Measurements from ENCODE around the gene MAN2C1. TPM values are rescaled to one million over a fixed set of nuclear protein-coding genes. Genes with fewer than 3 reads are reported as not detected.
A peak's percentile ranks its signal among the peaks of the same experiment; 100 is the strongest.

Gene MAN2C1
- total RNA-seq, 1 donor from 2014 or later: 252 TPM

DNA sequence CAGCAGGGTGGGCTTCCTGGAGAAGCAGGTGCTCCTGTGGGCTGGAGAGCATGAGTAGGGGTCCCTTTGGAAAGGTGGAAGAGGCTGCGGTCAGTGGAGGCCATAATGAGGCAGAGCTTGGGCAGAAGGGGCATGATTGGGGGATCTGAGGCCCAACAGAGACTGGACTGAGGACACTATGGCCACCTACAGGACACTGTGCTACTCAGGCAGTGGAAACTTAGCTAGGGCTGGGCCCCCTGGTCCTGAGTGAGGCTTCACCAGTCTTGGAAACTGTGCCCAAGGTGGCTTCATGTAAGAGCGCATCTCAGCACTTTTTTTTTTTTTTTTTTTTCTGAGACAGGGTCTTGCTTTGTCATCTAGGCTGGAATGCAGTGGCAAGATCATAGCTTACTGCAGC is 38.8 kb downstream of the MAN2C1 start:
- no peaks in the 10 kb centered on the region for H3K27me3 ChIP-seq
- no peak overlapping the region for H3K27ac ChIP-seq
- H3K36me3 ChIP-seq: no peaks in the 10 kb centered on the region
- no peaks in the 10 kb centered on the region for H3K4me1 ChIP-seq
- no peak overlapping the region for H3K4me3 ChIP-seq
- intact Hi-C loops (cut with DNase I): no loop called here
- no peak for DNase-seq
- no peak for TF ChIP-seq CTCF (IDR thresholded peaks at IDR 0.05)
- peak; percentile 10 for ATAC-seq
- no peaks in the 10 kb centered on the region for H3K9me3 ChIP-seq

DNA sequence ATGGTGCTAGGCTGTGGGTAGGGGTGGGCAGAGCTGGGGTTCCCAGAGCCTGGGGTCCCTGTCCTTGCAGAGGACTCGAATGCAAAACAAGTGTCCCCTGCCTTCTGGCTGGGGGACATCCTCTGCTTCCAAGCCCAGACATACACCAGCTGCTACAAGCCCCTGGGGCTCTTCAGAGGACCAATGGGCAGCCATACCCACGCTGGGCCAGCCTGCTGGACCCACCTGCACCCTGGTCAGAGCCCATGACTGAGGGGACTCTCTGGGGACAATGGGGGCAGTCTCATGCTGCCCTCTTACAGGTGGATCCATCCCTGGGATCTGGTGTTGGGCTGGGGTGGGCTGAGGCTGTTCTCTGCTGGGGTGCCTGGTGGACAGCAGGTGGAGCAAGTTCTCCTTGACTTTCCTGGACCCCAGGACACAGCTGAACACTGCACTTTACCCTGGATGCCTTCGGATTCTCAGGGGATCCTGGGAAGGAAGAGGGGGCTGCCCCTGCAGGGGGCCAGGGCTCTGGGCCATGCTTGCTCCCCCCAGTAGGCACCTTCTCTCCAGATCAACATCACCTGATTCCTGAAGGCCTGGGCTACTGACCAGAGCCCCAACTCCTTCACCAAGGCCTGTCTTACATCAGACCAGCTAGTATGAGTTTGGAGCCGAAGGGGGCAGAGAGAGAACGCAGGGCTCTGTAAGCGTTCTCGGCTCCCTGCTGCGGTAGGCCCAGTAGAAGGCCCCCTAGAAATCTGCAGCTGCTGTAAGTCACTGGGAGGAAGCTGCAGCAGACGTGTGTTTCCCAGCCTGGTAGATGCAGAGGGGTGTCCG is 39.7 kb downstream of the MAN2C1 start:
- intact Hi-C loops (cut with DNase I): no loop called here
- no peak for TF ChIP-seq CTCF (IDR thresholded peaks at IDR 0.05)

GRCh38 chr15:75327491-75327890 is 40.9 kb downstream of the MAN2C1 start:
- TF ChIP-seq CTCF (IDR thresholded peaks at IDR 0.05): no peak
- Histone ChIP-seq H3K36me3 (no peaks in the 10 kb centered on the region), H3K27ac (no peak overlapping the region), H3K4me1 (no peaks in the 10 kb centered on the region), H3K4me3 (no peak overlapping the region), H3K9me3 (no peaks in the 10 kb centered on the region), H3K27me3 (no peaks in the 10 kb centered on the region)
- ATAC-seq (no peak), DNase-seq (no peak)
- intact Hi-C loops (cut with DNase I): no loop called here

More for the DNA sequence above, 39.7 kb downstream of the MAN2C1 start:
- ATAC-seq (no peak), DNase-seq (no peak)
- no peak overlapping the region for H3K4me3 ChIP-seq
- no peaks in the 10 kb centered on the region for H3K4me1 ChIP-seq
- no peaks in the 10 kb centered on the region for H3K36me3 ChIP-seq
- H3K27me3 ChIP-seq: no peaks in the 10 kb centered on the region
- H3K9me3 ChIP-seq: no peaks in the 10 kb centered on the region
- H3K27ac ChIP-seq: no peak overlapping the region

DNA sequence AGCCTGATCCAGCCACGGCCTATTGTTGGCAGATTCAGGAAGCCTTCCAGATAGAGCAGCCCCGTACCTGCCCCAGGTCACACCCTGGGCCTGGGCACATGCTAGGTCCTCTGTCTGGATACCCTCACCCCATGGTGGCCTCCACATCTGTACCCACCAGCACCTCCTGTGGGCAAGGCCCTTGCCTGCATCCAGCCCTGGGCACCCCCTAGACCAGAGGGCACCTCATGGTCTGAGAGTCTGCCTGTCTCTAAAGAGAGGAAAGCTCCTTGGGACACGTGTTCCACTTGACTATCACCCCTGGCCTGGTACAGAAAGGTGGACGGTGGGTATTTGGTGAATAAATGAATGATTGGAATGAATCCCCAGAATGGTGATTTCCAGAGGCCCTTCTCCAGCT is 41.4 kb downstream of the MAN2C1 start:
- intact Hi-C loops (cut with DNase I): no loop called here
- Histone ChIP-seq H3K4me1 (no peaks in the 10 kb centered on the region), H3K4me3 (no peak overlapping the region), H3K9me3 (no peaks in the 10 kb centered on the region), H3K27ac (no peak overlapping the region), H3K27me3 (no peaks in the 10 kb centered on the region), H3K36me3 (no peaks in the 10 kb centered on the region)
- no peak for TF ChIP-seq CTCF (IDR thresholded peaks at IDR 0.05)
- no peak for ATAC-seq
- DNase-seq: no peak

DNA sequence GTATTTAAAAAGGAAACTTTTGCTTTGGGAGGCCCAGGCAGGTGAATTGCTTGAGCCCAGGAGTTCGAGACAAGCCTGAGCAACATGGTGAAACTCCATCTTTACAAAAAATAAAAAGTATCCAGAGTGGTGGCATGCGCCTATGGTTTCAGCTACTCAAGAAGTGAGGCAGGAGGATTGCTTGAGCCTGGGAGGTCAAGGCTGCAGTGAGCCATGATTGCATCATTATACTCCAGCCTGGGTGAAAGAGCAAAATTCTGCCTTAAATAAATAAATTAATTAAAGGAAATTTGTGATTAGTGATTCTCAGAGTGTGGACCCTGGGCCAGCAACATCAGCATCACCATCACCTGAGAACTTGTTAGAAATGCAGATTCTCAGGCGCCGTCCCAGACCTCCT is 42.5 kb downstream of the MAN2C1 start:
- Histone ChIP-seq H3K27me3 (no peaks in the 10 kb centered on the region), H3K9me3 (no peaks in the 10 kb centered on the region), H3K4me3 (no peak overlapping the region), H3K27ac (no peak overlapping the region), H3K36me3 (no peaks in the 10 kb centered on the region), H3K4me1 (no peaks in the 10 kb centered on the region)
- no peak for ATAC-seq
- DNase-seq: no peak
- no peak for TF ChIP-seq CTCF (IDR thresholded peaks at IDR 0.05)
- intact Hi-C loops (cut with DNase I): no loop called here

Data from upper lobe of right lung (tissue), 1 donor.